Spleen (tissue), 11 donors: ENCODE results near the gene ACSL1. TPM values are rescaled to one million over a fixed set of nuclear protein-coding genes. Genes with fewer than 3 reads are reported as not detected.

ENCODE experiments used
- DNase-seq: peaks from one replicate; pipeline ENCODE4 v3.0.0-alpha.2; 2020
- H3K27ac ChIP-seq, 8 donors: fragments of 200-600 bp; sonication (generic) in 7 of 8; 1 replicate in 4 of 8; 2 replicates in 4 of 8; pipeline versions ENCODE4 v1.5.0 to v1.8.0; 2016 to 2021; ENCODE audit warnings: inconsistent platforms in 4 of 8, mild to moderate bottlenecking in 4 of 8, moderate library complexity in 1 of 8
- H3K27me3 ChIP-seq, 7 donors: fragments of 200-600 bp; sonication (generic) in 6 of 7; replicated peaks in 1 of 7; 1 replicate in 4 of 7; 2 replicates in 3 of 7; pipeline versions ENCODE4 v1.5.0 to v1.8.0; 2016 to 2021; ENCODE audit warnings: inconsistent platforms in 3 of 7, mild to moderate bottlenecking in 1 of 7
- H3K36me3 ChIP-seq, 6 donors: fragments of 200-600 bp; sonication (generic) in 5 of 6; 1 replicate in 4 of 6; 2 replicates in 2 of 6; pipeline versions ENCODE4 v1.5.0 to v1.8.0; 2016 to 2021; ENCODE audit warnings: inconsistent platforms in 2 of 6
- H3K4me1 ChIP-seq, 6 donors: fragments of 200-600 bp; sonication (generic) in 5 of 6; 1 replicate in 3 of 6; 2 replicates in 3 of 6; pipeline versions ENCODE4 v1.5.0 to v1.8.0; 2016 to 2021; ENCODE audit warnings: inconsistent platforms in 3 of 6
- H3K4me3 ChIP-seq, 8 donors: fragments of 200-600 bp; sonication (generic) in 7 of 8; 1 replicate in 4 of 8; 2 replicates in 4 of 8; pipeline versions ENCODE4 v1.5.0 to v1.8.0; 2016 to 2021; ENCODE audit warnings: inconsistent platforms in 4 of 8, mild to moderate bottlenecking in 4 of 8, moderate library complexity in 2 of 8
- H3K9me3 ChIP-seq, 8 donors: fragments of 200-600 bp; sonication (generic) in 7 of 8; 1 replicate in 4 of 8; 2 replicates in 4 of 8; pipeline versions ENCODE4 v1.5.0 to v1.8.0; 2016 to 2021; ENCODE audit warnings: inconsistent platforms in 4 of 8
- CTCF ChIP-seq, 11 experiments: fragments of 200-600 bp in 7 of 11; fragments of 450-650 bp in 4 of 11; sonication (generic) in 4 of 11; IDR thresholded peaks in 8 of 11; conservative IDR thresholded peaks in 3 of 11; 1 replicate in 7 of 11; 2 replicates in 4 of 11; pipeline versions ENCODE4 v1.4.0 to v1.8.0; 2016 to 2021; ENCODE audit warnings: antibody characterized with exemption in 11 of 11, inconsistent platforms in 4 of 11, mild to moderate bottlenecking in 1 of 11
- POLR2A ChIP-seq, 3 donors: fragments of 450-650 bp; IDR thresholded peaks; one replicate each; pipeline ENCODE4 v1.5.1; 2017; ENCODE audit warnings: antibody characterized with exemption in 3 of 3, mild to moderate bottlenecking in 1 of 3
- POLR2AphosphoS5 ChIP-seq, 3 donors: sonication (generic); formaldehyde crosslinking; IDR thresholded peaks; one replicate each; pipeline ENCODE4 v1.5.1; 2017; ENCODE audit warnings: antibody characterized with exemption in 3 of 3
- WGBS, 5 donors: extraction: QIAGEN DNeasy Blood & Tissue Kit in 3 of 5; methylation state at CpG; one replicate each; pipeline versions ENCODE4 v1.1.5 to v1.1.7; 2013 to 2018; 5-methylcytosine and 5-hydroxymethylcytosine counted together
- intact Hi-C: fragments of 100-400 bp; cut with DNase I; formaldehyde crosslinking; loops from one replicate; pipeline ENCODE4 v1.15.0; 2023; ENCODE audit warnings: low total_unique reads
- polyA plus RNA-seq, 3 donors: library from polyadenylated mRNA; stranded (reverse); fragments of 200-250 nt; gene quantifications; one replicate each; pipeline ENCODE4 v1.2.1, GENCODE V29; 2013
- total RNA-seq, 7 donors: library from RNA; depleted of rRNA in 3 of 7; stranded (reverse); fragments of >200 nt in 3 of 7; fragmentation: NEBNext Ultra II Directional in 4 of 7; extraction: Animal tissue kit (Norgen Biotek cat#: 25700) in 4 of 7; gene quantifications; one replicate each; pipeline versions ENCODE4 v1.1.0 to v1.2.1, GENCODE V29; 2016 to 2021
- donor health status: healthy with polysubstance abuse.
- donor health status: DM: no; HTN: no; CAD: no; lungs with moderate emphysema.
- donor health status: DM: no; HTN: no; CAD: no.
- donor health status: Bipolar disorder and iron deficiency.
- donor health status: healthy.
- donor health status: DM: no; HTN: no; CAD: no.
- donor health status: DM: yes; HTN: yes; CAD: no.

Gene ACSL1
- total and polyA plus RNA-seq, 10 donors, result 17.6 to 333 (median 118) TPM

- peaks cover 0 to 97% (median 19%) of the 10 kb centered on the region in 6 donors for H3K36me3 ChIP-seq
Measured at GRCh38 chr4:184792950-184793555, 32.7 kb downstream of the ACSL1 start.

GRCh38 chr4:184792334-184792733, 33.4 kb downstream of the ACSL1 start:
- TF ChIP-seq CTCF (IDR thresholded peaks at IDR 0.05 in 8 of 11, conservative IDR thresholded peaks at IDR 0.05 in 3 of 11), result no peak
- no peak for TF ChIP-seq POLR2A (IDR thresholded peaks at IDR 0.05)
- peak in 1 of 3 donors; percentile 20 for TF ChIP-seq POLR2AphosphoS5 (IDR thresholded peaks at IDR 0.05)
- Histone ChIP-seq H3K27me3 (no peaks in the 10 kb centered on the region), H3K36me3 (peaks cover 0 to 97% (median 21%) of the 10 kb centered on the region in 6 donors), H3K9me3 (no peaks in the 10 kb centered on the region), H3K4me1 (peaks cover 0 to 51% (median 18%) of the 10 kb centered on the region in 6 donors), H3K4me3 (no peak overlapping the region), H3K27ac (peak overlapping the region in 4 of 8 donors; percentile 50 to 80 (median 68))
- DNase-seq, result peak; percentile 28
- 65 to 91% (median 75%) methylated on average over 8 of the region's 8 CpGs for WGBS, 5 donors
- intact Hi-C loops, result no loop called here

More at GRCh38 chr4:184792950-184793555, 32.7 kb downstream of the ACSL1 start:
- Histone ChIP-seq H3K4me1 (peaks cover 0 to 51% (median 18%) of the 10 kb centered on the region in 6 donors), H3K27ac (peak overlapping the region in 5 of 8 donors; percentile 13 to 80 (median 65)), H3K4me3 (no peak overlapping the region), H3K27me3 (no peaks in the 10 kb centered on the region), H3K9me3 (no peaks in the 10 kb centered on the region)
- TF ChIP-seq POLR2AphosphoS5 (IDR thresholded peaks at IDR 0.05) (peak in 1 of 3 donors; percentile 59), POLR2A (IDR thresholded peaks at IDR 0.05) (no peak)
- 27 to 51% (median 33%) methylated on average over 10 of the region's 10 CpGs for WGBS, 5 donors
- intact Hi-C loops, result no loop called here
- peak; percentile 28 for DNase-seq

GRCh38 chr4:184790826-184791225, 34.9 kb downstream of the ACSL1 start:
- H3K9me3 ChIP-seq, result no peaks in the 10 kb centered on the region
- H3K36me3 ChIP-seq, result peaks cover 0 to 97% (median 29%) of the 10 kb centered on the region in 6 donors
- intact Hi-C loops, result no loop called here
- H3K4me3 ChIP-seq, result no peak overlapping the region
- WGBS, 5 donors, result 56 to 63% (median 56%) methylated on average over 3 of the region's 3 CpGs
- peak overlapping the region in 2 of 8 donors; percentile 72 to 80 for H3K27ac ChIP-seq
- H3K27me3 ChIP-seq, result no peaks in the 10 kb centered on the region
- peaks cover 0 to 51% (median 18%) of the 10 kb centered on the region in 6 donors for H3K4me1 ChIP-seq
- no peak for TF ChIP-seq CTCF (IDR thresholded peaks at IDR 0.05 in 8 of 11, conservative IDR thresholded peaks at IDR 0.05 in 3 of 11)
- no peak for TF ChIP-seq POLR2A (IDR thresholded peaks at IDR 0.05)
- TF ChIP-seq POLR2AphosphoS5 (IDR thresholded peaks at IDR 0.05), result no peak
- peak; percentile 14 for DNase-seq

- Histone ChIP-seq H3K27ac (no peak overlapping the region), H3K4me1 (peaks cover 0 to 35% (median 15%) of the 10 kb centered on the region in 6 donors), H3K27me3 (no peaks in the 10 kb centered on the region), H3K36me3 (peaks cover 0 to 98% (median 41%) of the 10 kb centered on the region in 6 donors), H3K4me3 (no peak overlapping the region), H3K9me3 (no peaks in the 10 kb centered on the region)
- 74 to 88% (median 78%) methylated on average over 6 of the region's 6 CpGs for WGBS, 5 donors
- no peak for DNase-seq
- TF ChIP-seq POLR2AphosphoS5 (IDR thresholded peaks at IDR 0.05) (no peak), POLR2A (IDR thresholded peaks at IDR 0.05) (no peak), CTCF (IDR thresholded peaks at IDR 0.05 in 8 of 11, conservative IDR thresholded peaks at IDR 0.05 in 3 of 11) (no peak)
- intact Hi-C loops, result no loop called here
Measured at GRCh38 chr4:184787766-184788503, 37.8 kb downstream of the ACSL1 start.
